ENCODE results near the gene HAUS2.
"Not testable (repeated sequence)": the region's sequence is repeated elsewhere in the genome, so short reads cannot be mapped to it uniquely, and the experiment has no call there.

Gene HAUS2

DNA sequence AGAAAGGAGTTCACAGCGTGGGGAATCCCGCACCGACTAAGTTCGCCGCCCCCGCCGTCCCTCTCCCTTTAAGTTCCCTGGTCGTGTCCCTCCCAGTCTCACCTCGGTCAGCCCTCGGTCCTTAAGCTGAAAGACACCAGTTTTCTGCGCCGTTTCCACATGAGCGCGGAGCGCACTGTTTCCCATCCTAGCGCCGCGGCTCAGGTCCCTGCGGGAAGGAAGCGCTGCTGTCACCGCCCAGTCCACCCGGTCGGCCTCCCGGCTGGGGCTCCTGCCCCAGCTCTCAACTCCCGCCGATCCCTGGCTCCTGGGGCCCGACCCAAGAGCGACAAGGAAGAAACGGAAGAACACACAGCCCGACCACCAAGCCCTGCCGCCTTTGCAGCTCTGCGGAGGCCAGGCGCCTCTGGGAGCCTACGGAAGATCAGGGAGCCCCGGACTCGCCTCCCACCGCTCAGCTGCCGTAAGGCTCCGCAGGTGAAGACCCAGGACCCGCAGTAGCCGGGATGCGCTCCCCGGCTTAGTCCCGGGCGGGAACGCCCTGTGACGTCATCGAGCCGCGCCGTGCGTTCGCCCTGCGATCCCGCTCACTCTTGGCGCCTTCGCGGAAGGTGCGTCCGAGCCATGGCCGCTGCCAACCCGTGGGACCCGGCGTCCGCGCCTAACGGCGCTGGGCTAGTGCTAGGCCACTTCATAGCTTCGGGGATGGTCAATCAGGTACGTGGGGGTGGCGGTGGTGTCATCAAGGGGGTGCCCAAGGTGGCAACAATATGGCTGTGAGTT, at the start of gene HAUS2, which contains the start of gene LRRC57:
Gene HAUS2 (plus strand): TSS at position 590 of the 783 bp plus-strand sequence. CDS start 35 bp downstream, at position 625.
Gene LRRC57 (minus strand): TSS at position 545 of the 783 bp plus-strand sequence. CDS start 359 bp downstream, at position 186.
- peak; percentile 78 for DNase-seq (ENCODE audit: low read depth)

- no peak for DNase-seq (ENCODE audit: low read depth)
These were observed 48.6 kb upstream of the HAUS2 start for GRCh38 chr15:42499858-42500609.

GRCh38 chr15:42502477-42502876, 46.2 kb upstream of the HAUS2 start:
- no peak for DNase-seq (ENCODE audit: low read depth)

DNA sequence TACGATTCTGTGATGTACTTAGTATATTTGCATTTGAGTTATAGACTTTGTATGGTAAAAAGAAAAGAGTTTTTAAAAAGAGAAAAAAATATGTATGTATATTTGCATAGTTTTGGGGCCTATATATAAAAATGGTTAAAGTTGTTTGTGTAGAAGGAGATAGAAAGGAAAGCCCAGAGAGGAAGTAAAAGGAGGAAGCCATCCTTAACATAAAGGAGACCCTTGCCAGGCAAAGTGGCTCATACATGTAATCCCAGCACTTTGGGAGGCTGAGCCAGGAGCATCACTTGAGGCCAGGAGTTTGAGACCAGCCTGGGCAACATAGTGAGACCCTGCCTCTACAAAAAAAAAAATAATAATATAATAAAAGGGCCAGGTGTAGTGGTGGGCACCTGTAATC, 44.8 kb upstream of the HAUS2 start:
- DNase-seq (ENCODE audit: low read depth), result no peak

GRCh38 chr15:42504631-42505030, 44.0 kb upstream of the HAUS2 start:
- DNase-seq (ENCODE audit: low read depth), result no peak

DNA sequence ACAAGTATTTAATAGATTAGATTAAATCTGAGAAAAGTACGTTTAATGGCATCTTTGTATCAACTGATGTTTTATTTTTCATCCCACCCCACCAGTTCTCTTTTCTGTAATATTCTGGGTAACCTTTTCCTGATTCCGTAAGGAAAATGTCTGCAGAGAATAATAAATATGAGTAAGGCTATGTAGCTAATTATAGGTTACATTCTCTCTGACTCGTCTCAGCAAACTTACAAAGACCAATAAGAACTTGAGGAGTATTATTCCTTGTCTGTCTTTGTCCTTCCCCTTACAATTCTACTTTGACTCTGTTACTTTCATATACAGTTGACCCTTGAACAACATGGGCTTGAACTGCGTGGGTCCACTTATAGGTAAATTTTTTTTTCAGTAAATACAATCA, 41.1 kb upstream of the HAUS2 start:
- DNase-seq (ENCODE audit: low read depth), result no peak

GRCh38 chr15:42508263-42508690, 40.4 kb upstream of the HAUS2 start:
- no peak for DNase-seq (ENCODE audit: low read depth)

- DNase-seq (ENCODE audit: low read depth), result no peak
These were observed 38.2 kb upstream of the HAUS2 start for GRCh38 chr15:42510258-42511006.

DNA sequence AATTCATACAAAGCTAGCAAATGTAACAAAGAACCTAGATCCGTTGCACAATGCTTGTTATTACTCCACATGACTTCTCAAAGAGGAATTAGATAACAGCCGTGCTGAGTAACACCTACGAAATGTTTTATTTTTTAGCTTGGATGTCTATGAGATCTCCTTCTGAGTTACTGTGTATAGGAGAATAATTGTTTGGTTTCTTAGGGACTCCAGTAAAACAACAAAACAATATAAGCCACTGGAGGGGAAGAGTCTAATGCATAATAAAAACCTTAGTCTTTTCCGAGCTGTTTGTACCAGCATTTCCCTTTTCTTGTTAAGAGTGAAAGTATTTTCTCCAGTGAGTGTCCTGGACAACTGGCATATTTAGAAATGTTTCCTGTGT, 37.6 kb upstream of the HAUS2 start:
- no peak for DNase-seq (ENCODE audit: low read depth)

- DNase-seq (ENCODE audit: low read depth), result no peak
These were observed 25.3 kb upstream of the HAUS2 start for GRCh38 chr15:42523331-42523730.

- DNase-seq (ENCODE audit: low read depth), result no peak
These were observed 19.7 kb upstream of the HAUS2 start for GRCh38 chr15:42528970-42529369.

GRCh38 chr15:42533246-42533645, 15.4 kb upstream of the HAUS2 start:
- no peak for DNase-seq (ENCODE audit: low read depth)

DNA sequence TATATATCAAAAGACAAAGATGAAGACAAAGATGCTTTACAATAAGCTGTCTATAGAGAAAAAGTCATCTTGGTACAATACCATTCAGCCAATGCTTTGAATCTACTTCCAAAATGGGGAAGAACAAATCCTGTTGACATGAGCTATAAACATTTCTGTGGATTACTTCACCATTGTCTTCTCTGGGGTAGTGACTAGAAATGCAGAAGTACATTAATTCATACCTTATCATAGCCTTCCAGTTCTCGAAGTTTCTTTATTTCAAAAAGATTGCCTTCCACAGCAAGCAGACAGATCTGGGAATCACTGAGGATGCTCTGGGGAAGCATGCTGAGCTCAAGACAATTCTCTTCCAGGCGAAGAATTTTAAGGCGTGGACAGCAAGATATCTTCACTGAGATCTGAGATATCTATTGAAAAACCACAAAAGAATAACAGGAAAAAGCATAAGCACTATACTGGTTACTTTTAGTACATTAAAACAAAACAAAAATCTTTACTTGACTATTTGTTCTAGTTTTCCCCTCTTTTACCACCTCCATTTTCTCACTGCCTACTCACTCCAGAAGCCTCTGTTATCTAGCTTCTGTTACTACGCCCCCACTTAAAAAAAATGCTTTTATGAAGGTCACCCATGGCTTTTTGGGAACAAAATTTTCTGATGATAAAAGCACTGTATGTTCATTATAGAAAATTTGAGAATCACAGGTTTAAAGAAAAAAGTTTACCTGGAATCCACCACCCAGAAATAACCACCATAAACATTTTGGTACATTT, 3.6 kb upstream of the HAUS2 start:
- no peak for DNase-seq (ENCODE audit: low read depth)

DNA sequence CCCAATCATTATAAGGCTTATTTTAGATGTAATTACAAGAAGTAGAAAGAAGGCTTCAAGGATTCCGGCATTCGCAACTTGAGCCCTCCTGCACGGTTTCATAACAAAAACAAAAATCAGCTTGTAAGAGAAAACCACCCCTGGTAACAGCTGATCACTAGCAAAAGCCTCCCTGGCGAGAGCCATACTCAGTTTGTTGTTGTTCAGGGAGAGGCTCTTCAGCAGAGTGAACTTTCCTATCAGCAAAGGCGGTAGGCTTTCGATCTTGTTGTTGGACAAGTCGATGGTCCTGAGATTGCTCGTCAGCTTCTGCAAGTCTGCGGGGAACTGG, 755 bp upstream of the HAUS2 start:
- no peak for DNase-seq (ENCODE audit: low read depth)

DNA sequence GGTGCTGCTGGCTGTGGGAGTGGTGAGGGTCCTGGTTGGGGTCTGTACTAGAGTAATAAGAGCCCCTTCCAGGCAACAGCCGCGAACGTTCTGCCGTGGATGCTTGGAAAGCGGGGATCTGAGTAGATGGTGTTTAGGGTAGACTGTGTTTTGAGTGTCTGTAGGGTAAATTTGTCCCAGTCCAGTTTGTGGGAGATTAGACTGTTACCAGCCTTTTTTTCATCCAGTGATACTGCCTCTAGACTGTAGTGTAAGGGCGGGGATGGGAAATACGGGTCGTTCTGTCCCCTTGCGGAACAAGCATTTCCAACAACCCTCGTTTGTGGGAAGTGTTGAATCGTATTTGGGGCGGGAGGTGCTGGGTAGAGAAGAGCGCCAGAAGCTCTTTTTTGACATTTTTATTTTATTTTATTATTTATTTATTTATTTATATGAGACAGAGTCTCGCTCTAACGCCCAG, 424 bp downstream of the HAUS2 start:
- no peak for DNase-seq (ENCODE audit: low read depth)

GRCh38 chr15:42549741-42550392, 1.2 kb downstream of the HAUS2 start:
- DNase-seq (ENCODE audit: low read depth), result no peak

- DNase-seq (ENCODE audit: low read depth), result no peak
These were observed 4.9 kb downstream of the HAUS2 start for GRCh38 chr15:42553554-42553953.

- DNase-seq (ENCODE audit: low read depth), result not testable (repeated sequence)
These were observed 8.0 kb downstream of the HAUS2 start for GRCh38 chr15:42556550-42557207.

- no peak for DNase-seq (ENCODE audit: low read depth)
These were observed 10.1 kb downstream of the HAUS2 start for GRCh38 chr15:42558739-42559138.

DNA sequence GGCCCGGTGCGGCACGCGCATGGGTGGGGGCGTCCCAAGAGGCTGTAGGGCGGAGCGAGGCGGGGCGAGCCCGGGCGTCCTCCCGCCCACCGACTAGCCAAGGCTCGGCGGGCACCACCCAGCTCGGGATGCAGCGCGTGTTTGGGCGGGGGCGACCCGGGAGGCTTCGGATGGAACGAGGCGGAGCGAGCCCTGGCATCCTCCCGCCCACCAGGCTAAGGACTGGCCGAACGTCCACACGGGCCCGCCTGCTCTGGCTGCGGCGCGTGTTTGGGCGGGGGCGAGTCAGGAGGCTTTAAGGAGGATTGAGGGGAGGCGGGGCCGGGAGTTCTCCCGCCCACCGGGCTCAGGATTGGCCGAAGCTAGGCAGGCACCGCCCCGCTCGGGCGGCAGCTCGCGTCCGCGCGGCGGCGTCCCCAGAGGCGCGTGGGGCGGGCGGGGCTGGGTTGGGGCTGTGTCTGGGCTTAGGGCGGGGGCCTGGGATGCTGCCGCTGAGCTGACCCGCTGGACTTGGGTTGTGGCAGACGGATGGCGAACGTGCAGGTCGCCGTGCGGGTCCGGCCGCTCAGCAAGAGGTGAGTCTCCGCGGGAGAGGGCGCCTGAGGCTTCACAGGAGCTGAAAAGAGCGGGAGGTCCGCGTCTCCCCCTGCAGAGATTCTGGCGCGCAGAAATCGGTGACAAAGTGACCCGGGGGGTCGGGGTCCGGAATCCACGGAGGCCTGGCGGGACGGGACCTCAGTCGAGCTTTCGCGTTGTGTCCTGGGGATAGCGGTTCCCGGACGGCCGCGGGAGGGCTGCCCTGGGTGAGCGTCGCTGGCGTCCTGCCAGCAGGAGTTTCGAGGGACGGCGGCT, 26.8 kb downstream of the HAUS2 start, which contains the start of gene STARD9:
Gene STARD9 (plus strand): TSS at position 419 of the 852 bp plus-strand sequence. CDS start 110 bp downstream, at position 529.
- peak; percentile 87 for DNase-seq (ENCODE audit: low read depth)
